ENCODE data around the gene SH2B3. TPM values are rescaled to one million over a fixed set of nuclear protein-coding genes. Genes with fewer than 3 reads are reported as not detected.

SH2B3 gene
- total RNA-seq, 1 donor from 2014 or later, result 2.8 TPM

- no peaks in the 10 kb centered on the region for H3K36me3 ChIP-seq
- no peak overlapping the region for H2AFZ ChIP-seq (replicated peaks)
- no peaks in the 10 kb centered on the region for H3K9me3 ChIP-seq (ENCODE audit: low read depth)
- H3K79me2 ChIP-seq (ENCODE audit: low read depth), result no peaks in the 10 kb centered on the region
- no peak overlapping the region for H3K9ac ChIP-seq
- peaks cover 13% of the 10 kb centered on the region for H4K20me1 ChIP-seq (ENCODE audit: low read depth)
- no peak overlapping the region for H3K4me3 ChIP-seq
- Mint-ChIP-seq H3K4me1 (peaks cover 5% of the 10 kb centered on the region), H3K36me3 (no peaks in the 10 kb centered on the region), H3K4me3 (no peak overlapping the region), H3K27me3 (ENCODE audit: insufficient read depth, low read depth) (peaks cover 8% of the 10 kb centered on the region), H3K27ac (no peak overlapping the region), H3K9me3 (no peaks in the 10 kb centered on the region)
- H3K27me3 ChIP-seq, result no peaks in the 10 kb centered on the region
- H3F3A ChIP-seq (ENCODE audit: low read depth), result no peaks in the 10 kb centered on the region
- H3K4me1 ChIP-seq, result peaks cover 13% of the 10 kb centered on the region
- H3K4me2 ChIP-seq, result no peak overlapping the region
- no peak for TF ChIP-seq EZH2 (IDR thresholded peaks at IDR 0.05)
- no peak for TF ChIP-seq CTCF (IDR thresholded peaks at IDR 0.05)
- no peak for TF ChIP-seq EZH2phosphoT487 (IDR thresholded peaks at IDR 0.05)
- no peak overlapping the region for H3K27ac ChIP-seq
- DNase-seq (ENCODE audit: low spot score), result no peak
Measured at GRCh38 chr12:111420494-111420893, 14.8 kb downstream of the SH2B3 start.

- peaks cover 14% of the 10 kb centered on the region for H3K4me1 ChIP-seq
- no peaks in the 10 kb centered on the region for H3K79me2 ChIP-seq (ENCODE audit: low read depth)
- H4K20me1 ChIP-seq (ENCODE audit: low read depth), result peaks cover 13% of the 10 kb centered on the region
- Mint-ChIP-seq H3K4me3 (no peak overlapping the region), H3K9me3 (no peaks in the 10 kb centered on the region), H3K27me3 (ENCODE audit: insufficient read depth, low read depth) (peaks cover 10% of the 10 kb centered on the region), H3K27ac (no peak overlapping the region), H3K4me1 (peaks cover 10% of the 10 kb centered on the region), H3K36me3 (no peaks in the 10 kb centered on the region)
- no peaks in the 10 kb centered on the region for H3K9me3 ChIP-seq (ENCODE audit: low read depth)
- H3K4me2 ChIP-seq, result no peak overlapping the region
- no peaks in the 10 kb centered on the region for H3K27me3 ChIP-seq
- no peaks in the 10 kb centered on the region for H3K36me3 ChIP-seq
- DNase-seq (ENCODE audit: low spot score), result no peak
- H3K27ac ChIP-seq, result no peak overlapping the region
- no peak overlapping the region for H3K4me3 ChIP-seq
- H2AFZ ChIP-seq (replicated peaks), result no peak overlapping the region
- peak overlapping the region; percentile 20 for H3K9ac ChIP-seq
- H3F3A ChIP-seq (ENCODE audit: low read depth), result no peaks in the 10 kb centered on the region
- TF ChIP-seq EZH2 (IDR thresholded peaks at IDR 0.05), result no peak
- no peak for TF ChIP-seq CTCF (IDR thresholded peaks at IDR 0.05)
Measured at GRCh38 chr12:111424189-111424792, 18.6 kb downstream of the SH2B3 start.

GRCh38 chr12:111424793-111425251 lies 19.1 kb downstream of the SH2B3 start:
- Histone ChIP-seq H3K27me3 (no peaks in the 10 kb centered on the region), H3K36me3 (no peaks in the 10 kb centered on the region), H3K4me2 (no peak overlapping the region), H4K20me1 (ENCODE audit: low read depth) (peaks cover 13% of the 10 kb centered on the region), H3K4me1 (peaks cover 14% of the 10 kb centered on the region), H3K79me2 (ENCODE audit: low read depth) (no peaks in the 10 kb centered on the region), H3K9ac (no peak overlapping the region), H3K27ac (no peak overlapping the region), H3K4me3 (no peak overlapping the region), H3F3A (ENCODE audit: low read depth) (no peaks in the 10 kb centered on the region), H3K9me3 (ENCODE audit: low read depth) (no peaks in the 10 kb centered on the region), H2AFZ (replicated peaks) (no peak overlapping the region)
- H3K4me3 Mint-ChIP-seq, result no peak overlapping the region
- H3K27me3 Mint-ChIP-seq (ENCODE audit: insufficient read depth, low read depth), result peaks cover 8% of the 10 kb centered on the region
- H3K36me3 Mint-ChIP-seq, result no peaks in the 10 kb centered on the region
- no peak overlapping the region for H3K27ac Mint-ChIP-seq
- peak; percentile 53 for DNase-seq (ENCODE audit: low spot score)
- TF ChIP-seq EZH2phosphoT487 (IDR thresholded peaks at IDR 0.05), result no peak
- TF ChIP-seq CTCF (IDR thresholded peaks at IDR 0.05), result peak; percentile 37
- no peak for TF ChIP-seq EZH2 (IDR thresholded peaks at IDR 0.05)
- H3K4me1 Mint-ChIP-seq, result peaks cover 10% of the 10 kb centered on the region
- no peaks in the 10 kb centered on the region for H3K9me3 Mint-ChIP-seq
